GM21381 (cell line): Measurements from ENCODE around the gene CACNA2D3.

Experiments
- ATAC-seq: cut with Tn5 transposase; IDR thresholded peaks from one replicate; pipeline ENCODE4 v1.9.1; 2021; ENCODE audit warnings: mild to moderate bottlenecking, moderate library complexity; ENCODE audit not compliant: unreplicated experiment

The CACNA2D3 gene

GRCh38 chr3:54647721-54648120 lies 525.4 kb downstream of the CACNA2D3 start:
- no peak for ATAC-seq

DNA sequence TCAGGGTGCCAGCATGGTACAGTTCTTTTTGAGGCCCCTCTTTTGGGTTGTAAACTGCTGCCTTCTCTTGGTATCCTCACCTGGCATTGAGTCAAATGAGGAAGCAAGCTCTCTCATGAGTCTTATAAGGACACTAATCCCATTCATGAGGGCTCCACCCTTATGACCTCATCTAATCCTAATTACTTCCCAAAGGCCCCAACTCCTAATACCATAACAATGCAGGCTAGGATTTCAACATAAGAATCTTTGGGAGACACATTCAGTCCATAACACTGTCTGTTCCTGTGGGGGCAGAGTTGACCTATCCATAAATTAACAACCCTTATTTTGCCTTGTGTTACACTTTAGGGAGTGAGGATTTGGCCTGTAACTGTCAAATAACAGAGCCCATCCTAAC lies 527.2 kb downstream of the CACNA2D3 start:
- no peak for ATAC-seq

DNA sequence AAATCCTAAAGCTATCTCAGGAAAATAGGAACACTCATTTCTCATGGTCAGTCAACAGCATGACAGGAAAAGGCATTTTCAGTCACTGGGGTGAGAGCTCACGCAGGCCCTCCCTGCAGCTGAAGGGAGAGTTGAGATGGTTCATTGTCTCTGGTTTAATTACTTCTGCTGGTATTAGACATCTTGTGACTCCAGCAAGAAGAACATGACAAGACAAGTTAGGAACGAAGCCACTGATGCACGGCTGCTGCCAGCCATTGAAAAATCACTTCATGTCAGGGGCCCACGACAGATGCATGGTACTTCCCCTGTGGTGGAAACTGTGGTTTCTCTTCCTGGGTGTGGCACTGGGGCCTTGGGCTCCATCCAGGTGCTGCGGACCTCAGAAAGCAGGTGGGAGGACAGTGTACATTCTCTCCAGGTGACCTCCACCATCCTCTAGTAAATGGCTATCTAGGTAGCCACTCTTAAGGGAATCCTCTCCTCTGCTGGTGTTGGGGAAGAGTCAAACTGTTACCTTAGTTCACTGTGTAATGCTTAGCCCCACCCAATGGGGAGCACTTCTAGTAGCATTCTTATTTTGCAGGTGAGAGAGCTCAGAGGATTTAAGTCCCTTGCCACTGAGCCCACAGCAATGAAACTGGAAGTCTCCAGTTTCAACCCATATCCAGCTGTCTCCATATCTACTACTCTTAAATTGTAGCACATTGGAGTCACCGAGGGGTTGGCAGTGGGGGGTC lies 531.3 kb downstream of the CACNA2D3 start:
- no peak for ATAC-seq

DNA sequence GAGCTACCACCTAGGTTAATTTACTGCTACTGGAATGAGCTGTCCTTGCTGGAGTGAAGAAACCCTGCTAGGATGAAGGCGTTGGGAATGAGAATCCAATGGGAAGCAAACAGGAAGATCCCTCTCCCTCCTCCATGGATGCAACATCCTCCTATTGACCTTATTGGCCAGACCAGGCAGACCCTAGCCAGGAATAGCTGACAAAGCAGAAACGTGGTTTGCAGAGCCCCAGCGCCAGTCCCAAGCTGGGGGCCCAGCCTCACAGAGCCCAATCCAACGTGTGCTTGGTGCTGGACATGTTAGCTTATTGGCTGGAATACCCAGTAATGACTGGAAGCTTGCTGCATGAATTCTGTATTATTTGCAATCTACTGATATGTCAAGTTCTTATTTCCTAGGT lies 532.4 kb downstream of the CACNA2D3 start:
- no peak for ATAC-seq

- no peak for ATAC-seq
Measured at GRCh38 chr3:54659347-54659746, 537.0 kb downstream of the CACNA2D3 start.

GRCh38 chr3:54660714-54661132 lies 538.4 kb downstream of the CACNA2D3 start:
- ATAC-seq: no peak

- no peak for ATAC-seq
Measured at GRCh38 chr3:54661151-54661550, 538.8 kb downstream of the CACNA2D3 start.

GRCh38 chr3:54663501-54664011 lies 541.2 kb downstream of the CACNA2D3 start:
- no peak for ATAC-seq

- no peak for ATAC-seq
Measured at GRCh38 chr3:54665016-54665600, 542.8 kb downstream of the CACNA2D3 start.

DNA sequence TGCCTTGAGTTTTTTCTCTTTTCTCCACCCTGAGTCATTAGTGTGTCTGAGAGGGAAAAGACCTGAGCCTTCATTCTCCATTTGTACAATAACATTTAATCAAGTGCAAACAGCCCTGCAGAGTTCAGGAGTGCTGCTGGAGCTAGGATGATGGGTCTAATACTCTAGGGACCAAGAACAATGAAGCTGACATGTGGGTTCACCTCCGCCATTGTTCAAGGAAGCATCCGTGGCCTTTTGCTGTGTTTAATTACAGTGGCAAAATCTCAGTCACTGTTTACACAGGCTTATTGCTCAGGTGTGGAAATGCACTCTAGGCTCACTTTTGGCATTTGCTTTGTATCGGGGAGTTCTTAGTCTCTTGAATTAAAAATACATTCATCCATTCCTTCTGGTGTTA lies 545.9 kb downstream of the CACNA2D3 start:
- ATAC-seq: no peak

GRCh38 chr3:54670201-54671000 lies 548.0 kb downstream of the CACNA2D3 start:
- ATAC-seq: no peak

- no peak for ATAC-seq
Measured at GRCh38 chr3:54671511-54671910, 549.2 kb downstream of the CACNA2D3 start.

- ATAC-seq: no peak
Measured at GRCh38 chr3:54676087-54676486, 553.7 kb downstream of the CACNA2D3 start.

GRCh38 chr3:54681706-54682105 lies 559.4 kb downstream of the CACNA2D3 start:
- no peak for ATAC-seq

- ATAC-seq: no peak
Measured at GRCh38 chr3:54685213-54685612, 562.9 kb downstream of the CACNA2D3 start.

DNA sequence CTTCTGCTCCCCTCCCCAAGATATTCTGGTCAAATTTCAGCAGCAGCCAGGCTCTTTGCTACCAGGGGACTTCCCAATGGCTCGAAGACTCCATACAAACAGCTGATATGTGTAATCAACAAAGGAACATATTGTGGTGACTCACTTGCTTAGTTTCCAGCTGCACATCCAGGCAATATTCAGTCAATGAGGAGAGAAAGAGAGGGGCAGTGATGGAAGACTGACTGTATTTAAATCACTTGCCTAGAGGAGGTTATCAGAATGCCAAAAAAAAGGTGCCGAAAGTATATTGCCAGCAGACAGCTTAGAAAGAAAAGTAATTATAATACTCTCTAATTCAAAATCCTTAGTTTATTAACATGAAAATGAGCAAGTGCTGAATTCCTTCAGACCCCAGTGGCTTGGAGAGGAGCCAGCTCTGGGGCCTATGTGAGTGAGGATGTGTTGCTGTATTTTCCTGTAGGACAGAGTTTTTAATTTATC lies 569.0 kb downstream of the CACNA2D3 start:
- no peak for ATAC-seq

DNA sequence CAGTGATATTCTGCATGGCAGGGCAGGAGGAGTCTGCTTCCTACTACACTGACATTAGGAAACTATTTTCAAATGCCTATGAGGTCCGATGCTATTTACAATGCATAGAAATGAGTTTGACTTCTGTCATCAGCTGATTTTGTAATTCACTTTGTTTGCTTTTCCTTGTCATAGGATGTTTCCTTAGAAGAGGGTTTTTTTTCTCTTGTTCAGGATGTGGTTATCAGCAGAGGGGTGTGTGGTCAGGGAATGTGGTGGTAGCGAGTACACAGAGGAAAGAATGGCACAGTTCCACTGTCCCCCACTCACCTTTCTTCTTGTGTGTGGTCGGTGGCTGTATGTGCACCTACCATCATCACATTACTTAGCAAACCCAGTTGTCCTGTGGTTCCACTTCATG lies 574.0 kb downstream of the CACNA2D3 start:
- no peak for ATAC-seq

DNA sequence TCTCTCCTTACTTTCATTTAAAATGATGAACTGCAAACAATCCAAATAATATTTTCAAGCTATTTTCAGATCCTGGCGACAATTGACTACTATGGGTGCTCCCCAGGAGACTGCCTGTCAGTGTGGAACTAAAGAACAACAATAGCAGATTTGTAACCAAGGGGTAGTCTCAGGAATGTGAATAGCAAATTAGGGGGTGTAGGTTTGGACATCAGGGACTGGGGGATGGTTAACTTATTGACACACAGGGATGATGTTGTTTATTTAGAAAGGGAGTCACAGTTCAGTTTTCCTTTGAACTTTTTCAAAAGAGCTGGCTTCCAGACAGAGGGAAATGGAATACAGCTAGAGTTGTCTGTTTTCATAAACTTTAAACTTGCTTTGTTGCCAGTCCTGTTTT lies 575.7 kb downstream of the CACNA2D3 start:
- no peak for ATAC-seq

GRCh38 chr3:54703923-54704322 lies 581.6 kb downstream of the CACNA2D3 start:
- ATAC-seq: no peak

DNA sequence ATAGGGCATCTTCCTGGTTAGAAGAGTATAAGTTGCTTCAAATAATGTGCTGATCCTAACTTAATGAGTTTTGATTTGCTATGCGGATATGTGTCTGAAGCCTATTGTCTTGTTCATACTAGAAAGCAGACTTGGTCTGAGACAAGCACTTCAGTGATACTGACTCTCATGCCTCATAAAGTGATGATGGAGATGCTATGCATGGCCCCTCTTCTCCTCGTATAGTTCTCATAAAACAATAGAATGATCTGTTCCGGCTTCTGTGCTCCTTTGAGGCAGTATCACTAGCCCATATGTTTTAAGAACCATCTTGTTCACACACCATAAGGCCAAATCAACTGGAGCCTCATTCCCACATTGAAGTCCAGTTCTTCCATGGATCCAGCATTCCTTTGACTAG lies 583.4 kb downstream of the CACNA2D3 start:
- no peak for ATAC-seq

- no peak for ATAC-seq
Measured at GRCh38 chr3:54706738-54707137, 584.4 kb downstream of the CACNA2D3 start.

DNA sequence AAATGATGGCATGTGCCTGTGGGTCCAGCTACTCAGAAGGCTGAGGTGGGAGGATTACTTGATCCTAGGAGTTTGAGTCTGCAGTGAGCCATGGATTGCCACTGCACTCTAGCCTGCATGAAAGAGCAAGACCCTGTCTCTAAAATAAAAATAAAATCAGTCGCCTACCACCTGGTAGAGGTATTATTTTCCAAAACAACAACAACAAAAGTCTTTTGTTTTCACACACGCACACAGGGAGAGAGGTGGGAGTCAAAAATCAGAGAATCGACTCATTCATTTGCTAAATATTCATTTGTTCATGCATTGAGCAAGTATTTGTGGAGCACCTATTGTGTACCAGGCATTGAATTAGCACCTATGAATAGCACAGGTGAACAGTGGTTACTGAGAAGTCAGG lies 587.4 kb downstream of the CACNA2D3 start:
- no peak for ATAC-seq
